Testis (tissue), 3 donors: ENCODE data around the gene GNB3. TPM values are rescaled to one million over a fixed set of nuclear protein-coding genes. Genes with fewer than 3 reads are reported as not detected.

Experiments
- DNase-seq: peaks from one replicate; pipeline ENCODE4 v3.0.0-alpha.2; 2019
- H3K27ac ChIP-seq, 2 donors: fragments of 200-600 bp; sonication (generic); one replicate each; pipeline ENCODE4 v1.5.1; 2019
- H3K27me3 ChIP-seq: fragments of 200-600 bp; sonication (generic); one replicate; pipeline ENCODE4 v1.5.1; 2019
- H3K36me3 ChIP-seq: fragments of 200-600 bp; sonication (generic); one replicate; pipeline ENCODE4 v1.5.1; 2017; ENCODE audit warnings: low read depth; ENCODE audit errors: missing control alignments
- H3K4me1 ChIP-seq: fragments of 200-600 bp; sonication (generic); one replicate; pipeline ENCODE4 v1.5.1; 2019
- H3K4me3 ChIP-seq, 2 donors: fragments of 200-600 bp; sonication (generic); one replicate each; pipeline ENCODE4 v1.5.1; 2017 to 2019
- H3K9me3 ChIP-seq: fragments of 200-600 bp; sonication (generic); one replicate; pipeline ENCODE4 v1.5.1; 2017
- CTCF ChIP-seq, 3 experiments: fragments of 450-650 bp in 2 of 3; fragments of 200-600 bp in 1 of 3; sonication (generic) in 1 of 3; IDR thresholded peaks; one replicate each; pipeline ENCODE4 v1.5.1; 2016 to 2019; ENCODE audit warnings: antibody characterized with exemption in 3 of 3, mild to moderate bottlenecking in 2 of 3, moderate library complexity in 1 of 3
- POLR2A ChIP-seq: fragments of 450-650 bp; IDR thresholded peaks from one replicate; pipeline ENCODE4 v1.6.1; 2017; ENCODE audit warnings: antibody characterized with exemption, mild to moderate bottlenecking, moderate library complexity
- WGBS, 2 donors: methylation state at CpG; one replicate each; pipeline ENCODE4 v1.1.5; 2018; 5-methylcytosine and 5-hydroxymethylcytosine counted together
- intact Hi-C: fragments of 100-400 bp; cut with DNase I; formaldehyde crosslinking; loops from one replicate; pipeline ENCODE4 v1.15.1; 2023; ENCODE audit warnings: low total_unique reads
- polyA plus RNA-seq: library from polyadenylated mRNA; stranded (reverse); fragments of 350-450 nt; fragmentation: Illumina TruSeq; extraction: RNeasy Lipid Tissue Mini Kit (QIAGEN cat#74804); gene quantifications from one replicate; pipeline ENCODE4 v1.2.3, GENCODE V29; 2014; ENCODE audit warnings: low read depth, low replicate concordance; ENCODE audit not compliant: insufficient read depth
- total RNA-seq, 2 donors: library from RNA; depleted of rRNA; stranded (reverse); fragments of >200 nt; gene quantifications; one replicate each; pipeline ENCODE4 v1.2.3, GENCODE V29; 2016

Gene GNB3
- total and polyA plus RNA-seq, 3 donors from 2014 or later, result 1.6 to 5.0 (median 4.8) TPM

- Histone ChIP-seq H3K27ac (peak within 1 kb of the TSS; percentile 87 to 91), H3K4me3 (peak within 1 kb of the TSS; percentile 75 to 87), H3K4me1 (peaks cover 7% of the 10 kb centered on the region), H3K9me3 (no peaks in the 10 kb centered on the region), H3K27me3 (no peaks in the 10 kb centered on the region), H3K36me3 (no peaks in the 10 kb centered on the region)
- DNase-seq, result peak; percentile 43
- WGBS, 2 donors, result 1% methylated on average over 13 to 57 of the region's 60 CpGs
- intact Hi-C loops, result loop anchor here (10.0 kb wide), 1 partner anchor 53 kb away; the partner anchor contains the start of gene LAG3
- no peak for TF ChIP-seq POLR2A
- TF ChIP-seq CTCF (IDR thresholded peaks at IDR 0.05), result no peak
Measured at GRCh38 chr12:6827982-6828780, 12.5 kb upstream of the GNB3 start, which contains the start of gene P3H3. TSS of gene P3H3 (plus strand) at chr12:6828407. CDS start at chr12:6828441, 34 bp downstream.

GRCh38 chr12:6828781-6829535 is 11.8 kb upstream of the GNB3 start:
- H3K9me3 ChIP-seq, result no peaks in the 10 kb centered on the region
- intact Hi-C loops, result loop anchor here (10.0 kb wide), 1 partner anchor 54 kb away; the partner anchor contains the start of gene LAG3
- no peaks in the 10 kb centered on the region for H3K27me3 ChIP-seq
- H3K27ac ChIP-seq, result peak overlapping the region; percentile 87 to 91
- peak overlapping the region; percentile 75 to 87 for H3K4me3 ChIP-seq
- peaks cover 7% of the 10 kb centered on the region for H3K4me1 ChIP-seq
- peak; percentile 70 for DNase-seq
- no peaks in the 10 kb centered on the region for H3K36me3 ChIP-seq
- TF ChIP-seq POLR2A (no peak), CTCF (IDR thresholded peaks at IDR 0.05) (no peak)
- WGBS, 2 donors, result 0 to 1% methylated on average over 32 to 71 of the region's 71 CpGs

GRCh38 chr12:6829536-6830220 is 11.0 kb upstream of the GNB3 start:
- H3K36me3 ChIP-seq, result no peaks in the 10 kb centered on the region
- peak overlapping the region; percentile 87 to 91 for H3K27ac ChIP-seq
- peak overlapping the region; percentile 75 to 87 for H3K4me3 ChIP-seq
- H3K27me3 ChIP-seq, result no peaks in the 10 kb centered on the region
- 12 to 35% methylated on average over 9 to 19 of the region's 19 CpGs for WGBS, 2 donors
- TF ChIP-seq CTCF (IDR thresholded peaks at IDR 0.05) (no peak), POLR2A (no peak)
- peaks cover 7% of the 10 kb centered on the region for H3K4me1 ChIP-seq
- DNase-seq, result no peak
- no peaks in the 10 kb centered on the region for H3K9me3 ChIP-seq
- intact Hi-C loops, result loop anchor here (10.0 kb wide), 1 partner anchor 55 kb away; the partner anchor contains the start of gene LAG3

GRCh38 chr12:6830286-6830890 is 10.3 kb upstream of the GNB3 start:
- 83 to 88% methylated on average over 6 to 11 of the region's 11 CpGs for WGBS, 2 donors
- Histone ChIP-seq H3K36me3 (no peaks in the 10 kb centered on the region), H3K27ac (no peak overlapping the region), H3K27me3 (no peaks in the 10 kb centered on the region), H3K9me3 (no peaks in the 10 kb centered on the region), H3K4me3 (no peak overlapping the region), H3K4me1 (peaks cover 7% of the 10 kb centered on the region)
- TF ChIP-seq CTCF (IDR thresholded peaks at IDR 0.05) (no peak), POLR2A (no peak)
- no peak for DNase-seq
- intact Hi-C loops, result no loop called here
